ENCODE measurements around the gene DMD.
A peak's percentile ranks its signal among the peaks of the same experiment; 100 is the strongest.

Gene DMD

GRCh38 chrX:31580726-31581125 is 1630.6 kb downstream of the DMD start:
- DNase-seq: peak; percentile 86

GRCh38 chrX:31580227-31580626 is 1631.1 kb downstream of the DMD start:
- peak; percentile 76 for DNase-seq

DNA sequence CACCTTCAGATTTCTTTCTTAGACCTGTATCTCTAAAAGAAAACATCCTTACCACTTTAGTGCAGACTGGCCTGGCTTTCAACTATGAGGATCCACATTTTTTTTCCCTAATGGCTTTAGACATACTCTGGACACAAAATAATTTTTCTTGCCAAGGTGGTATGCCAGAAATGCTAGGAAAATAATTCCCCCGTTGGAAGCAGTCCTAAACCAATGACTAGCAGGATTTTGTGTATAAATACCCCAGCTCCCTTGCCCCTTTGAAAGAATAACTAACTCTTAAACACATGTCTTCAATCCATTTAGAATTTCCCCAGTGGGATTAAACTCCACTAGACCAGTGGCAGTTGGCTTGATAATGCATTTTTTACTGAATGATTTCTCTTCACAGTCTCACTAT is 1639.0 kb downstream of the DMD start:
- peak; percentile 46 for DNase-seq

DNA sequence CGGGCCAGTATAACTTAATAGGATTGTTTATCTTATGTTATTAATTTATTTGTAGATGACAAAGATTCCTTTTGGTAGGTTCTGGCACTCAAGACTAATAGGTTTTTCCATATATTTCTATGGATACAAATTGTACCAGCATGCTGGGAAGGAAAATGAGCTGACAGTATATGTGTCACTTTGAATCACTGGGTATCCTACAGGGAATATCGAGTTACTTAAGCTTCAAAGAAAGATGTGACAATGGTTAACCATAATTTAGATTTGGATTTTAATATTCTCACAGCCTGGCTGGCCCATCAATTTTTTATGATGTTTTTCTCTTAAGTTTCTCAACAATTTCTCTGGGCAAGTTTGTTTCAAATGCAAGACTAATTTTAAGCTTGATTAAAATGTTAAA is 1640.7 kb downstream of the DMD start:
- DNase-seq: no peak

DNA sequence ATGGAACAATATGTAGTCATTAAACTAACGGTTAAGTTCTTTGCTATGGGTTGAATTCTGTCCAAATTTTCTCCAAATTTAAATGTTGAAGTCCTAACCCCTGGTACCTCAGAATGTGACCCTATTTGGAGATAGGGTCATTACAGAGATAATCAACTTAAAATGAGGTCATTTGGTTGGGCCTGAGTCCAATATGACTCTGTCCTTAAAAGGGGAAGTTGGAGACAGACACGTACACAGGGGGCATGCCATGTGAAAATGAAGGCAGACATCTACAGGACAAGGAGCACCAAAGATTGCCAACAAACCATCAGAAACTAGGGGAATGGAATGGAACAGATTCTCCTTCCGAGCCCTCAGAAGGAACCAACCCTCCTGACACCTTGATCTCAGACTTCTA is 1647.6 kb downstream of the DMD start:
- no peak for DNase-seq

- peak; percentile 69 for DNase-seq
These were observed 1655.8 kb downstream of the DMD start for GRCh38 chrX:31555506-31555905.

GRCh38 chrX:31551913-31552312 is 1659.4 kb downstream of the DMD start:
- no peak for DNase-seq

- no peak for DNase-seq
These were observed 1661.2 kb downstream of the DMD start for GRCh38 chrX:31550158-31550557.

GRCh38 chrX:31547816-31548215 is 1663.5 kb downstream of the DMD start:
- DNase-seq: no peak

DNA sequence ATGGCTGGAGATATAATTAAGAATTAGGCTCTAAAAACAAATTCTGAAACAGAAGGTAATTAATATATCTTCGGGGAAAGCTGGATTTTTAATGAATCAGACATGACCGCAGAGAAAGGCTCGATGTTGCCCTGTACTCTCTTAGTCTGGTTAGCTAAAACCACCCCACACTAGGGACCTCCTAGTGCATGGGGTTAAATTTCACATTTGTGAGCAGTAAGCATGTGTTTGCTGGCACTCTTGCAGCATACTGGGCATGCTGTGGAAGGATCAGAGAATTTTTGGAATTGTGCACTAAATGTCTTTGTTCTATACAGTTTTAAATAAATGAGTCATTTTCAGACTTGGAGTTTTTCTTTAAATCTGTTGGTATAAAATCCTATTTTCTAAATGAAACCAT is 1663.9 kb downstream of the DMD start:
- peak; percentile 55 for DNase-seq

GRCh38 chrX:31546126-31546525 is 1665.2 kb downstream of the DMD start:
- DNase-seq: peak; percentile 82

DNA sequence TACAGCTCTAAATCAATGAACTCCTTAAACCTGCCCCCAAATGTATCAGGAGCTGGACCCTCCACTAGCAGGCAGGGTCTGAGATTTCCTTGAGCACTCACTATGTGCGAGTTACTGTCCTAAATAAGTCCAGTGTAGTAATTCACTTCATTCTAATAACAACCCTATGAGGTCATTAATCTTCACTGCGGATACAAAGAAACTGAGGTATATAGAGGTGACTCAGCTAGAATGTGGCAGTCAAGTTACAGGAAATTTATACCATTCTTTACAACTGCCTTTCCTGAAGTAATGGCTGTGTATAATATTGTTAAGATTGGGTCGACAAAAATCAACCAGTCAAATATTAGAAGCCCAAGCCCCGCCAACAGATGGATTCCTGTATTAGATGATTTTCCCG is 1665.6 kb downstream of the DMD start:
- DNase-seq: peak; percentile 43

DNA sequence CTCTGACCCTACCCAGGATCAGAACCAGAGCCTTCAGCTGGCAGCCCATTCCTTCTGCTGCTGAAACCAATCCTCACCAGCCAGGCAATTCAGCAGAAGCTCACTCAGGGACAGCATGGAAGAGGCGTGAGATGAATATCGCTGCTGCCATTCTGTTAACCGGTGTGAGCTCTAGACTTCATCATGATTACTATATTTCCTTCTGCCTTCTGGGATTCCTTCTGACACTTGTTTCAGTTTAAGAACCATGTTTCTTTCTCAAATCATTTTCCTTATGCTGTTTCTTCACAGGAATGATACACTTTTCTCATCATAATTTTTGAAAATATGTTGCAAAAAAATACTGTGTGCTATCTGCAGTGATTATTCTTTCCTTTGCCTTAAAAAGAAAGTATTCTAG is 1666.2 kb downstream of the DMD start:
- DNase-seq: no peak

GRCh38 chrX:31543634-31544033 is 1667.7 kb downstream of the DMD start:
- DNase-seq: peak; percentile 15

DNA sequence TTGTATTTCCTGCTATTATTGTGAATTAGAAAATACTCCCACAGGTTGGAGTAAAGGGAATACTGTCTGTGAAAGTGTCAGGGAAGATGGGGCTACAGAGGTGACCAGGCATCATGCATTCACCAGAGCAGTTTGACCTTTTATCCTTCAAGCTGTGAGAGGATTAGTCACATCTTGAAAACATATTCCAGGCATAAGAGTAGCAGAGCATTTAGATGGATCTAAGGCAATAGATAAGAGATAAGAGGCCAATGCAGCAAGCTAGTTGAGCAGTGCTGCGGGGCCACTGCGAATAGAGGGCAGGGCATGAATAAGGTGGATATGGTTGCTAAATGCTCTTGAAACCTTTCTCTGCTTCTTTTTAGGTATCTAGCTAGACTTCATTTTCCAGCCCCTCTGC is 1668.8 kb downstream of the DMD start:
- no peak for DNase-seq

- DNase-seq: no peak
These were observed 1671.0 kb downstream of the DMD start for GRCh38 chrX:31540313-31540712.

GRCh38 chrX:31527455-31528126 is 1683.8 kb downstream of the DMD start:
- no peak for DNase-seq

DNA sequence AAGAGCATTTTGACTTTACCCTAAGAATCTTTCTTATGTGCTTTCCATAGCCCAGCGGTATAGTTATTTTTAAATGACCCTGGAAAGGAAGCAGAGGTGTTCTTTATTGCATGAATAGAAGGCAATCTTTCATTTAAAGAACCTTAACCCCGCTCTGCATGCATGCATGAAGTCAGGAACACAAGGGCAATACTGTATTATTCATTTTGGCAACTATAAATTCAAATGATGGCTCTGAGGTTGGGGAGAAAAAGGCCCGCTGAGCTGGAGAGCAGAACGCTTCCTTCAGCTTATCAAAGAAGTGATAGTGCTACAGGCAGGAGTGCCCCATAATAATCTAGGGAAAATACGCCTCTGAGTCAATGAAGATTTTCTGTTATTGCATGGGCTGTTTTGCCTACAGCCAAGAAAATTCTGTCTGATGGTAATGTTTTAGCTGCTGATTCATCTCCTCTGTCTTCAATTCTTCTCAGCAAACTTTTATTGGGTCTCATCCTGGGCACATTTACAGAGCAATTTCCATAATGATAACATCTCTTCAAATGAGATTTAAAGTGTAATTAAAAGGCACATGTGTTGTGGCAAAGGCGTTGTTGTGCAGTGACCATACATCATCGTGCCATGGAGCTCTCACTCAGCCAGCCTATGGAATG is 1687.3 kb downstream of the DMD start:
- DNase-seq: no peak

DNA sequence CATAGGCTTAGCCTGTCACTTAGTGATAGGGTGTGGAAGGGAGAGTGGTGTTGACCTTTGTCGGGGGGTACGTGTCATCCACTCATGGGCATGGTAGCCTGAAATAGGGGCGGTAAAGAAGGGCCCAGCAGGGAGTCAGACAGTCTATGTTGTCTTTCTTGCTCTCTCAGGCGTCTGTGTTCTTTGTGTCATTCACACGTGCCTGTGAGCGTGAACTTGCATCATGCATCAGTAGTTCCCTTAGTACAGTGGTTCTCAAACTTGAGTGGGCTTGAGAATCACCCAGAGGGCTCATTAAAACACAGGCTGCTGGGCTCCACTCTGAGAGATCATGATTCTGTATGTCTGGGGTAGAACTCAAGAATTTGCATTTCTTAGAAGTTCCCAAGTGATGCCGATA is 1688.6 kb downstream of the DMD start:
- DNase-seq: no peak

GRCh38 chrX:31521941-31522340 is 1689.4 kb downstream of the DMD start:
- no peak for DNase-seq

- no peak for DNase-seq
These were observed 1694.8 kb downstream of the DMD start for GRCh38 chrX:31516527-31516926.

GRCh38 chrX:31508338-31508737 is 1703.0 kb downstream of the DMD start:
- DNase-seq: peak; percentile 73

- DNase-seq: no peak
These were observed 1704.4 kb downstream of the DMD start for GRCh38 chrX:31506928-31507327.

- no peak for DNase-seq
These were observed 1705.0 kb downstream of the DMD start for GRCh38 chrX:31506360-31506759.

DNA sequence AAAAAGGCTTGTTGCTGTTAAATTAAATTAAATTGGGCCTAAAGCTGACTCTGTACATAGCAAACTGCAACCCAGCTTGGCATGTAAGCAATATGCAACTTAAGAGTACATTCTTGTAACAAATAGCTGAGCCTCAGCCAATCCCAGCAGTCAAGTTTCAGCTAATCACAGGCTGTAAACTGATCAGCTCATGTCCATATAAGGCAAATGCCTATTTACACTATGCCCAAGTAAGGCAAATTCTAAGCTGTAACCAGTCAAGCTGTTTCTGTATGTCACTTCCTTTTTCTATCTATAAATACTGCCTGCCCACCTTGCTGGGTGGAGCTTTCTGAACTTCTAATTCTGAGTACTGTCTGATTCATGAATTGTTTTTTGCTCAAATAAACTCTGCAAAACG is 1710.4 kb downstream of the DMD start:
- peak; percentile 23 for DNase-seq

Data from fibroblast of skin of back (primary cell).